ENCODE results near the gene KLF6. TPM values are rescaled to one million over a fixed set of nuclear protein-coding genes. Genes with fewer than 3 reads are reported as not detected.

The KLF6 gene
- total RNA-seq, 4 donors from 2014 or later, result 140 to 304 (median 291) TPM

GRCh38 chr10:3813986-3814837 lies 29.2 kb upstream of the KLF6 start:
- in situ Hi-C loops (cut with MboI; ENCODE audit: low pct_ligation_motif_present in 1 of 4, low pct_unique_long_range_greater_than_20kb in 1 of 4, low sequenced_read_pairs in 3 of 4), result no loop called here
- intact Hi-C loops (cut with DNase I; ENCODE audit: low total_unique reads), result no loop called here
- no peak overlapping the region for H3K4me3 ChIP-seq
- peak overlapping the region in 3 of 4 donors; percentile 10 to 31 (median 12) for H3K27ac ChIP-seq
- no peaks in the 10 kb centered on the region for H3K9me3 ChIP-seq
- H3K4me1 ChIP-seq, result peaks cover 24 to 30% (median 26%) of the 10 kb centered on the region in 4 donors
- no peaks in the 10 kb centered on the region for H3K27me3 ChIP-seq
- 82 to 94% methylated on average over 9 to 15 of the region's 15 CpGs for WGBS, 2 donors (ENCODE audit: low coverage in 1 of 2)
- DNase-seq, result no peak
- TF ChIP-seq, protein P1, sequence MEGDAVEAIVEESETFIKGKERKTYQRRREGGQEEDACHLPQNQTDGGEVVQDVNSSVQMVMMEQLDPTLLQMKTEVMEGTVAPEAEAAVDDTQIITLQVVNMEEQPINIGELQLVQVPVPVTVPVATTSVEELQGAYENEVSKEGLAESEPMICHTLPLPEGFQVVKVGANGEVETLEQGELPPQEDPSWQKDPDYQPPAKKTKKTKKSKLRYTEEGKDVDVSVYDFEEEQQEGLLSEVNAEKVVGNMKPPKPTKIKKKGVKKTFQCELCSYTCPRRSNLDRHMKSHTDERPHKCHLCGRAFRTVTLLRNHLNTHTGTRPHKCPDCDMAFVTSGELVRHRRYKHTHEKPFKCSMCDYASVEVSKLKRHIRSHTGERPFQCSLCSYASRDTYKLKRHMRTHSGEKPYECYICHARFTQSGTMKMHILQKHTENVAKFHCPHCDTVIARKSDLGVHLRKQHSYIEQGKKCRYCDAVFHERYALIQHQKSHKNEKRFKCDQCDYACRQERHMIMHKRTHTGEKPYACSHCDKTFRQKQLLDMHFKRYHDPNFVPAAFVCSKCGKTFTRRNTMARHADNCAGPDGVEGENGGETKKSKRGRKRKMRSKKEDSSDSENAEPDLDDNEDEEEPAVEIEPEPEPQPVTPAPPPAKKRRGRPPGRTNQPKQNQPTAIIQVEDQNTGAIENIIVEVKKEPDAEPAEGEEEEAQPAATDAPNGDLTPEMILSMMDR (IDR thresholded peaks at IDR 0.05), result no peak
- TF ChIP-seq POLR2AphosphoS5 (IDR thresholded peaks at IDR 0.05) (peak in 1 of 3 donors; percentile 27), POLR2A (IDR thresholded peaks at IDR 0.05) (no peak)
- no peaks in the 10 kb centered on the region for H3K36me3 ChIP-seq

DNA sequence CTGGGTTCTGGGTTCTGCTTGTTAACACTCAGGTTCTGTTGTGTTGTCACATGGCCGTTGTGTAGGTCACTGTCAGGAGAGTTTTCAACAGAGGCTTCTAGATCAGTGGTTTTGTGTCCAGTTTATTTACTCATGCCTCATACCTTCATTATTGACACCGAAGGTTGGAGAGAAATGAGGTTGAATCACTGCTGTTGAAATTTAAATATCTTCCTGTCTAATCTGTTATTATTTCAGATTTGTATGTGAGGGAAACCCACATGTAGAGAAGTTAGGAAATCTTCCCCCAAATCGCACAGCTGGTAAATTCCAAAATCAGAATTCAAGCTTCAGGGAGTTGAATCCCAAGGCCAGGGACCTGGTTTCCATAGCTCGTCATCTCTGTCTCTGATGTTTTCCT lies 28.3 kb upstream of the KLF6 start:
- peaks cover 24 to 40% (median 35%) of the 10 kb centered on the region in 4 donors for H3K4me1 ChIP-seq
- DNase-seq, result no peak
- TF ChIP-seq POLR2A (IDR thresholded peaks at IDR 0.05) (no peak), EP300 (IDR thresholded peaks at IDR 0.05; ENCODE audit: low read depth) (no peak)
- H3K9me3 ChIP-seq, result no peaks in the 10 kb centered on the region
- WGBS, 2 donors (ENCODE audit: low coverage in 1 of 2), result 91 to 95% methylated on average over 1 to 4 of the region's 4 CpGs
- no peaks in the 10 kb centered on the region for H3K36me3 ChIP-seq
- intact Hi-C loops (cut with DNase I; ENCODE audit: low total_unique reads) (no loop called here), in situ Hi-C loops (cut with MboI; ENCODE audit: low pct_ligation_motif_present in 1 of 4, low pct_unique_long_range_greater_than_20kb in 1 of 4, low sequenced_read_pairs in 3 of 4) (no loop called here)
- no peaks in the 10 kb centered on the region for H3K27me3 ChIP-seq
- no peak overlapping the region for H3K4me3 ChIP-seq
- peak overlapping the region in 1 of 4 donors; percentile 12 for H3K27ac ChIP-seq

GRCh38 chr10:3812141-3812540 lies 27.1 kb upstream of the KLF6 start:
- intact Hi-C loops (cut with DNase I; ENCODE audit: low total_unique reads) (no loop called here), in situ Hi-C loops (cut with MboI; ENCODE audit: low pct_ligation_motif_present in 1 of 4, low pct_unique_long_range_greater_than_20kb in 1 of 4, low sequenced_read_pairs in 3 of 4) (no loop called here)
- no peaks in the 10 kb centered on the region for H3K9me3 ChIP-seq
- TF ChIP-seq EP300 (IDR thresholded peaks at IDR 0.05; ENCODE audit: low read depth) (no peak), POLR2A (IDR thresholded peaks at IDR 0.05) (no peak), POLR2AphosphoS5 (IDR thresholded peaks at IDR 0.05) (no peak)
- TF ChIP-seq, protein P1 (IDR thresholded peaks at IDR 0.05), result no peak
- H3K36me3 ChIP-seq, result no peaks in the 10 kb centered on the region
- no peak overlapping the region for H3K4me3 ChIP-seq
- WGBS, 2 donors (ENCODE audit: low coverage in 1 of 2), result 93 to 100% methylated on average over 3 to 7 of the region's 7 CpGs
- no peaks in the 10 kb centered on the region for H3K27me3 ChIP-seq
- no peak for DNase-seq
- peaks cover 33 to 51% (median 46%) of the 10 kb centered on the region in 4 donors for H3K4me1 ChIP-seq
- H3K27ac ChIP-seq, result peak overlapping the region; percentile 88 to 94 (median 91)

- no peaks in the 10 kb centered on the region for H3K36me3 ChIP-seq
- peak overlapping the region; percentile 88 to 94 (median 91) for H3K27ac ChIP-seq
- in situ Hi-C loops (cut with MboI; ENCODE audit: low pct_ligation_motif_present in 1 of 4, low pct_unique_long_range_greater_than_20kb in 1 of 4, low sequenced_read_pairs in 3 of 4) (no loop called here), intact Hi-C loops (cut with DNase I; ENCODE audit: low total_unique reads) (no loop called here)
- TF ChIP-seq EP300 (IDR thresholded peaks at IDR 0.05; ENCODE audit: low read depth) (no peak), POLR2A (IDR thresholded peaks at IDR 0.05) (peak; percentile 15), POLR2AphosphoS5 (IDR thresholded peaks at IDR 0.05) (peak; percentile 8 to 50 (median 25))
- peak; percentile 59 for DNase-seq
- H3K4me1 ChIP-seq, result peaks cover 38 to 57% (median 53%) of the 10 kb centered on the region in 4 donors
- WGBS, 2 donors (ENCODE audit: low coverage in 1 of 2), result 20 to 35% methylated on average over 4 to 7 of the region's 7 CpGs
- peak overlapping the region in 1 of 4 donors; percentile 26 for H3K4me3 ChIP-seq
- H3K27me3 ChIP-seq, result no peaks in the 10 kb centered on the region
- H3K9me3 ChIP-seq, result no peaks in the 10 kb centered on the region
Measured at GRCh38 chr10:3811291-3811870, 26.4 kb upstream of the KLF6 start.

- no peak for DNase-seq
- H3K36me3 ChIP-seq, result no peaks in the 10 kb centered on the region
- no peak overlapping the region for H3K4me3 ChIP-seq
- WGBS, 2 donors (ENCODE audit: low coverage in 1 of 2), result 91 to 95% methylated on average over 5 to 6 of the region's 6 CpGs
- intact Hi-C loops (cut with DNase I; ENCODE audit: low total_unique reads) (no loop called here), in situ Hi-C loops (cut with MboI; ENCODE audit: low pct_ligation_motif_present in 1 of 4, low pct_unique_long_range_greater_than_20kb in 1 of 4, low sequenced_read_pairs in 3 of 4) (no loop called here)
- H3K27ac ChIP-seq, result peak overlapping the region; percentile 88 to 94 (median 91)
- no peaks in the 10 kb centered on the region for H3K9me3 ChIP-seq
- H3K4me1 ChIP-seq, result peaks cover 49 to 80% (median 68%) of the 10 kb centered on the region in 4 donors
- no peaks in the 10 kb centered on the region for H3K27me3 ChIP-seq
- TF ChIP-seq EP300 (IDR thresholded peaks at IDR 0.05; ENCODE audit: low read depth) (no peak), POLR2AphosphoS5 (IDR thresholded peaks at IDR 0.05) (no peak), POLR2A (IDR thresholded peaks at IDR 0.05) (no peak)
- TF ChIP-seq, protein P1 (IDR thresholded peaks at IDR 0.05), result no peak
Measured at GRCh38 chr10:3808689-3809199, 23.7 kb upstream of the KLF6 start.

All from transverse colon (tissue), 4 donors.